Hepatocyte (in vitro differentiated cells): ENCODE data around the gene IL2RA.
"Not testable (repeated sequence)": the region's sequence is repeated elsewhere in the genome, so short reads cannot be mapped to it uniquely, and the experiment has no call there.

Experiments used
- EZH2 ChIP-seq: fragments of 200-600 bp; sonication (generic); IDR thresholded peaks from 2 replicates; pipeline ENCODE4 v1.6.1; 2016; ENCODE audit warnings: antibody characterized with exemption, mild to moderate bottlenecking, borderline replicate concordance
- EZH2phosphoT487 ChIP-seq: fragments of 200-600 bp; sonication (generic); IDR thresholded peaks from one replicate; pipeline ENCODE4 v1.6.1; 2018; ENCODE audit warnings: antibody characterized with exemption, mild to moderate bottlenecking, low read depth, moderate library complexity; ENCODE audit not compliant: unreplicated experiment, severe bottlenecking
- TF ChIP-seq, protein P1 (sequence below): fragments of 200-600 bp; sonication (generic); IDR thresholded peaks from 2 replicates; pipeline ENCODE4 v1.5.1; 2016; ENCODE audit warnings: antibody characterized with exemption, mild to moderate bottlenecking; ENCODE audit not compliant: poor library complexity

DNA sequence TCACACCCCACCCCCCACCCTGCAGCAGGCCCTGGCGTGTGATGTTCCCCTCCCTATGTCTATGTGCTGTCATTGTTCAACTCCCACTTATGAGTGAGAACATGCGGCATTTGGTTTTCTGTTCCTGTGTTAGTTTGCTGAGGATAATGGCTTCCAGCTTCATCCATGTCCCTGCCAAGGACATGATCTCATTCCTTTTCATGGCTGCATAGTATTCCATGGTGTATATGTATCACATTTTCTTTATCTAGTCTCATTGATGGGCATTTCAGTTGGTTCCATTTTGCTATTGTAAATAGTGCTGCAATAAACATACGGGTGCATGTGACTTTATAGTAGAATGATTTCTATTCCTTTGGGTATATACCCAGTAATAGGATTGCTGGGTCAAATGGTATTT, 2.6 kb upstream of the IL2RA start:
- TF ChIP-seq, protein P1, sequence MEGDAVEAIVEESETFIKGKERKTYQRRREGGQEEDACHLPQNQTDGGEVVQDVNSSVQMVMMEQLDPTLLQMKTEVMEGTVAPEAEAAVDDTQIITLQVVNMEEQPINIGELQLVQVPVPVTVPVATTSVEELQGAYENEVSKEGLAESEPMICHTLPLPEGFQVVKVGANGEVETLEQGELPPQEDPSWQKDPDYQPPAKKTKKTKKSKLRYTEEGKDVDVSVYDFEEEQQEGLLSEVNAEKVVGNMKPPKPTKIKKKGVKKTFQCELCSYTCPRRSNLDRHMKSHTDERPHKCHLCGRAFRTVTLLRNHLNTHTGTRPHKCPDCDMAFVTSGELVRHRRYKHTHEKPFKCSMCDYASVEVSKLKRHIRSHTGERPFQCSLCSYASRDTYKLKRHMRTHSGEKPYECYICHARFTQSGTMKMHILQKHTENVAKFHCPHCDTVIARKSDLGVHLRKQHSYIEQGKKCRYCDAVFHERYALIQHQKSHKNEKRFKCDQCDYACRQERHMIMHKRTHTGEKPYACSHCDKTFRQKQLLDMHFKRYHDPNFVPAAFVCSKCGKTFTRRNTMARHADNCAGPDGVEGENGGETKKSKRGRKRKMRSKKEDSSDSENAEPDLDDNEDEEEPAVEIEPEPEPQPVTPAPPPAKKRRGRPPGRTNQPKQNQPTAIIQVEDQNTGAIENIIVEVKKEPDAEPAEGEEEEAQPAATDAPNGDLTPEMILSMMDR = not testable (repeated sequence)
- TF ChIP-seq EZH2, EZH2phosphoT487: not testable (repeated sequence)
